Urinary bladder (tissue), 4 donors: ENCODE data around the gene SLC9A8. TPM values are rescaled to one million over a fixed set of nuclear protein-coding genes. Genes with fewer than 3 reads are reported as not detected.

Source experiments
- DNase-seq: peaks from one replicate; pipeline ENCODE4 v3.0.0-alpha.2; 2015; ENCODE audit errors: extremely low spot score
- H3K27ac ChIP-seq: one replicate; pipeline ENCODE4 v1.5.1; 2013; ENCODE audit warnings: low read depth, mild to moderate bottlenecking, moderate library complexity
- H3K36me3 ChIP-seq: one replicate; pipeline ENCODE4 v1.6.1; 2013; ENCODE audit warnings: mild to moderate bottlenecking, moderate library complexity; ENCODE audit not compliant: insufficient read depth
- H3K4me1 ChIP-seq: one replicate; pipeline ENCODE4 v1.6.1; 2013; ENCODE audit warnings: mild to moderate bottlenecking, moderate library complexity; ENCODE audit not compliant: insufficient read depth
- H3K4me3 ChIP-seq: one replicate; pipeline ENCODE4 v1.5.1; 2013; ENCODE audit warnings: low read depth, low read length
- WGBS: extraction: QIAGEN DNeasy Blood & Tissue Kit; methylation state at CpG from one replicate; pipeline ENCODE4 v1.1.7; 2013; 5-methylcytosine and 5-hydroxymethylcytosine counted together
- polyA plus RNA-seq: library from polyadenylated mRNA; stranded (reverse); fragments of 200-250 nt; gene quantifications from one replicate; pipeline ENCODE4 v1.2.3, GENCODE V29; 2013
- total RNA-seq: library from RNA; depleted of rRNA; stranded (reverse); fragments of >200 nt; gene quantifications from one replicate; pipeline ENCODE4 v1.2.3, GENCODE V29; 2014
- donor health status: healthy with polysubstance abuse.
- donor health status: healthy.

SLC9A8 gene
- total and polyA plus RNA-seq, 2 donors, result 7.6 to 9.7 TPM

DNA sequence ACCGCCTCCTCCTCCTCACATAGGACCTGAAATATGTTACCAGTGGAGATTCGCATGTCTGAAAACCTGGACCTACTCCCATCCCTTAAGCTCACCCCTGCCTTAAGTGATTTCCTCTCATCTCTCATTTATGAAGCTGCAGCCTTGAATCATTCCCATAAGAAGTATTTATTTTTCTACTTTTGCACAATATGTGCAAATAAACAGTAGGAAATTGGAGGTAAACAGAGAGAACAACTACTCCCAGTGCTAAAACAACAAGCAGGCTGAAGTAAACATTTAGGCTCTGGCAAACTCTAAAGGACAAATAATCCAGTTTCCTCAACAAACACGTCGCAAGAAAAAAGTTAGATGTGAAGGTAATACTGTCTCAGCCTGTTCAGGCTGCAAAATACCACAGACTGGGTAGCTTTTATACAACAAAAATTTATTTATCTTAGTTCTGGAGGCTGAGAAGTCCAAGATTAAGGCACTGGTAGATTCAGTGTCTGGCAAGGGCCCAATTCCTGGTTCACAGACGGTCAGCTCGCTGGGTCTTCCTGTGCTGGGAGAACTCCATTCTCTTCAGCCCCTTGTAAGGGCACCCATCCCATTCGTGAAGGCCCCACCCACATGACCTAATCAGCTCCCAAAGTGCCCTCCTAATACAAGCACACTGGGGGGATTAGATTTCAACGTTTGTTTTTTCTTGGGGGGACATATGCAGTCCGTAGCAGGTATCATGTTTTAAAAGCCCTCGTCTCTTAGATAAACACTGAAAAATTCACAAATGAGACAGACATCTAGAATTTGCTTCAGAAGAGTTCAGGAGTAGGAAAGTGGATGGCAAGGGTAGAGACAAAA, 87.1 kb downstream of the SLC9A8 start:
- 43% methylated on average over 10 of the region's 10 CpGs for WGBS
- H3K27ac ChIP-seq, result no peak overlapping the region
- no peak for DNase-seq
- peaks cover 3% of the 10 kb centered on the region for H3K36me3 ChIP-seq
- no peaks in the 10 kb centered on the region for H3K4me1 ChIP-seq
- H3K4me3 ChIP-seq, result no peak overlapping the region

DNA sequence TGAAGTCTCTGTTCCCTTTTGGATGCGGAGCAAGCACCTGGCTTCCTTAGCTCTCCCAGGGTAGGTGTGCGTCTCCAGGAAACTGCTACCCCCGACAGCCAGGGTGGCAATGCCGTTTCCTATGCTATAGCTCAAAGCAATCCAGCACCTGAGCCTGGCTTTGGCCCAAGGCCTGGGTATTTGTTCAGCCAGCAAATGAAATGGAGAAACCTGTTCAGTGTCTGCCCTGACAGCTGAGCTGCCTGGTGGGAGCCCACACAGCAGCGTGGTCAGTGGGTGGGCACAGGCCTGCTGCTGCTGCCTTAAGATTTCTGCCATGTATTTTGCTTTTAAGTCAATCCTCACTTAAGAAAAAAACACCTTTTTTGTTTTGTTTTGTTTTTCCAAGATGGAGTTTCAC, 89.0 kb downstream of the SLC9A8 start:
- H3K4me3 ChIP-seq, result no peak overlapping the region
- no peak for DNase-seq
- WGBS, result 88% methylated on average over 5 of the region's 5 CpGs
- H3K4me1 ChIP-seq, result no peaks in the 10 kb centered on the region
- H3K36me3 ChIP-seq, result peaks cover 6% of the 10 kb centered on the region
- no peak overlapping the region for H3K27ac ChIP-seq

DNA sequence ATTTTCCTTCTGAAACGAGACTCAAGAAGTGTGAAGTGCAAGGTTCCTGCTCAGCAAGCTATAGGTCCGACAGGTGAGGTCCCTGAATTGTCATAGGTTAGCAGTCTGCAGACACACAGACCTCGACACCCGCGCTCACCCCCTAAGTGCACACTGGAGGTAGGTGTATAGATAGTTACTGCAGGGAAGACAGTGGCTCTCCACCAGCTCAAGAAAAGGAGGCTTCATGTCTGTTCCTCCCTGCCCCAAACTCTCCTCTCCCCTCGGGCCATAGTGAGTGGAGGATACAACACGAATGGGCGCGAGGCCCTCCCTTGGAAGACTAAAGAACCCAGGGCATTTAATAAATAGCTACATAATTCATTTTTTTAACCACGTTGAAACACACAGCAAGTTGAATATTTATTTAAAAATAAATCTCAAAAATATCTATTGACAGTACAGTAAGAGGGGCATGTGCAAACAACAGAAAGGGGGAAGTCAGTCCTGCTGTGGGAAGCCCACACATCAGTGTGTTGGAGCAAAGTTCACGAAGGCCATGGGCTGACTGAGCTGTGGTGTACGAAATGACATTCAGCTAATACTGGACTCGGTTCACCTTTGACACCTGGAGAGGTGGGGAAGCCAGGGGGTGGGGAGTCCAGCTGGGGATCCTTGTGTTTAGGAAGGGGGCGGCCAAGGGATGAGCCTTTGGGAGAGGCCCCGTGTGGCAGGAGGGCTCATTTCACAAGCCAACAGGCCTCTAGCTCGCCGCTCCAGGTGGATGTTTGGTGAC, 92.0 kb downstream of the SLC9A8 start:
- peaks cover 6% of the 10 kb centered on the region for H3K36me3 ChIP-seq
- H3K4me3 ChIP-seq, result no peak overlapping the region
- no peak overlapping the region for H3K27ac ChIP-seq
- DNase-seq, result no peak
- WGBS, result 92% methylated on average over 17 of the region's 17 CpGs
- H3K4me1 ChIP-seq, result no peaks in the 10 kb centered on the region

DNA sequence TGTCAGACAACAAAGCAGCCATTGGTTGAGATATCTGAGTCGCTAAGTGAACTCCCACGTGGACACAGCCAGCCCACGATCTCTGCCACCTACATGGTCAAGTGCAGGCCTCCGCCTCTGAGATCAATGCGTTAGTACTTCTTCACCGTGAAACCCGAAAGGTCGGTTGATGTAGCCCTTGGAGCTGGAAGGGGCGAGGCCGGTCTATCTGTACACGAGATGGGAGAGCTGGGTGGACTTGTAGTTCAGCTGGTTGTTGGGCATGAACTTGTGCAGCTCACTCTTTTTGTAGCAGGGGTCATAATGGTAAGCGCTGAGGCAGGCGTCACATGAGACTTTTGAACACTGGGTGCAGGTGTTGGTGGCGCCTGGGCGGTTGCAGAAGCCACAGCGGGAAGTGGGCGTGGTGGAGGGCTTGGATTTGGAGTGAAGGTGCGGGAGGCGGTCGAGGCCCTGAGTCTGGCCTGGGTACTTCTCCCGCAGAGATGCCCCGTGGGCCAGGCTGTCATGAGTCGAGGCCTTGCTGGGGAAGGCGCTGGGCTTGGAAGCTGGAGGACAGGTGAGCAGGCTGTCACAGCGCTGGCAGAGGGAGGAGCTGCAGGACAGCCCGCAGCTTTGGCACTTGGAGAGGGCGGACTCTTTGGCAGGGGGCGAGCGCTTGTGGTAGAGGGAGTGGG, 92.9 kb downstream of the SLC9A8 start:
- Histone ChIP-seq H3K4me1 (no peaks in the 10 kb centered on the region), H3K36me3 (peaks cover 6% of the 10 kb centered on the region), H3K4me3 (no peak overlapping the region), H3K27ac (no peak overlapping the region)
- no peak for DNase-seq
- 95% methylated on average over 29 of the region's 29 CpGs for WGBS

DNA sequence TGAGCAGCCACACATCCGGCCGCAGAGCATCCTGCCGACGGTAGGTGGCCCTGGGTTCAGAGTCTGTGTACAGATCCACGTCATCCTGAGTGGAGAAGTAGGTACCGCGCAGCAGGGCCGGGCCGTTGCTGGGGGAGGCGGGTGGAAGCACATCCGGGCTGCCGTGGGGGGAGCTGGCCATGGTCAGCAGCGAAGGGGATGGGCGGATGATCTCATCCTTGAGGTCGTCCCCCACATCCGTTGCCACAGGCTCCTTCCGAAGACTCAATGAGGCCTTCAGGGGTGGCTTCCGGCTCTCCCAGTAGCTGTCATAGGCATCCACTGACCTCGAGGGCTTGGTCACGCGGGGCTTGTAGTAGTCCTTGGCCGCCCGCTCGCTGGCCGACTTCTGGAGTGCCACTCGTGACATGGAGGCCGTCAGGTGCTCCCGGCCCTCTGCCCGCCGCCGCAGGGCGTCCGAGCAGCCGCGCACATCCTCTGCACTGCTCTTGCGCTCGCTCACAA, 93.5 kb downstream of the SLC9A8 start:
- H3K4me1 ChIP-seq, result no peaks in the 10 kb centered on the region
- H3K36me3 ChIP-seq, result peaks cover 6% of the 10 kb centered on the region

DNA sequence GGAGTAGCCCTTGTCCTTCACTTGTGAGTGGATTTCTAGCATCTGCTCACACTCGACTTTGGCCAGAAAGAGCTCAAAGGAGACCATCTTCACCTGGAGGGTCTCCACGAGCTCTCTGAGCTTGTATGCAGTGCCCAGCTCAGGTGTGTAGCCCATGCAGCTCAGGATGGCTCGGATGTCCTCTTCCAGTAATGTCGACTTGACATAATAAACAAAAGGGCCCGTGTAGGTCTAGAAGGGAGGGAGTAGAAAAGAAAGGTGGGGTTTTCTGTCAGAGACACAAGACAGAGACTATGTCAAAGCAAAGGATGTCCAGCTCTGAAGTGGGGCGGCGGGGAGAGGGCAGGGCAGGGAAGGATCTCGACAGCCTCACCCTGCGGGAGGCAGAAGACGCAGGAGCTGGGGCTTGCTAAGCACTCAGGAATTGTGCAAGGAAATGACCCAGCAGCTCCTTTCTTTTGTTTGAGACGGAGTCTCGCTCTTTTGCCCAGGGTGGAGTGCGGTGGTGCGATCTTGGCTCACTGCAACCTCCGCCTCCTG, 94.1 kb downstream of the SLC9A8 start:
- Histone ChIP-seq H3K27ac (no peak overlapping the region), H3K36me3 (peaks cover 6% of the 10 kb centered on the region), H3K4me3 (no peak overlapping the region), H3K4me1 (no peaks in the 10 kb centered on the region)
- 93% methylated on average over 15 of the region's 15 CpGs for WGBS
- DNase-seq, result no peak

More for the DNA sequence above, 93.5 kb downstream of the SLC9A8 start:
- Histone ChIP-seq H3K27ac (no peak overlapping the region), H3K4me3 (no peak overlapping the region)
- 92% methylated on average over 37 of the region's 37 CpGs for WGBS
- DNase-seq, result no peak

DNA sequence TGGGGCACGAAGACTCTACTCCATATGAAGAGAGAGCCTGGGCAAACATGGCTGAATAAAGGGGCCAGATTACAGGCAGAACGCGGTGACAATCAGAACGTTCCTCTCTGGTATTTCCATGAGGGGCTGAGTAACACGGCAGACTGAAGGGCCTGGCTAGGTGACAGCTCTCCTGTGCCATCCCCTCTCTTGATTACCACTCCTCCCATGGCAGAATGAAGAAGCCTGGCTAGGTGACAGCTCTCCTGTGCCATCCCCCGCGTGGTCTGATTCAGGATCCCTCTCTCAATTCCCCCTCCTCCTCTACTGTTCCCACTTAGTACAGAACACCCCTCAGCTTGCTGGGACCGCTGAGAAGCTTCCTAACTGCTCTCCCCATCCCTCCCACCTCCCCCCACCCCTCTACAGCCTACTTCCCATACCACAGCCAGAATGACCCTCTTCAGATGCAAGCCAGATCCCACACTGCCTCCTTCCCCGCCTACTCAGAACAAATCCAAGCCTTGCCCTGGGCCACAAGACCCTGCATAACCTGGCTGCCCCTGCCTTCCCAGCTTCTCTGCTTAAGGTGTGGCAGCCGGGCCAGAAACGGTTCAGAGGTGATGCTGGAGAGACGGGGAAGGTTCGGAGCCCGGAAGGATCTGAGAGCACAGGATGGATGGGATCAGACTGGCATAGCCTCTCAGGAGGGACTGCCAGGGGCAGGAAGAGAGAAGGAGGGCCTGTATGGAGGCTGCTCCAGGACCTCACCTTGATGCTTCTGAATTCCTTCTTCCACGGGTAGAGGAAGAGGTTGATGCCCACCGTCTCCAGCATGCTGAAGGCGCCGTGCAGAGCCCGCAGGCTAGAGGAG, 95.0 kb downstream of the SLC9A8 start:
- DNase-seq, result no peak
- H3K4me1 ChIP-seq, result no peaks in the 10 kb centered on the region
- WGBS, result 94% methylated on average over 19 of the region's 19 CpGs
- peaks cover 6% of the 10 kb centered on the region for H3K36me3 ChIP-seq
- no peak overlapping the region for H3K4me3 ChIP-seq
- H3K27ac ChIP-seq, result no peak overlapping the region

DNA sequence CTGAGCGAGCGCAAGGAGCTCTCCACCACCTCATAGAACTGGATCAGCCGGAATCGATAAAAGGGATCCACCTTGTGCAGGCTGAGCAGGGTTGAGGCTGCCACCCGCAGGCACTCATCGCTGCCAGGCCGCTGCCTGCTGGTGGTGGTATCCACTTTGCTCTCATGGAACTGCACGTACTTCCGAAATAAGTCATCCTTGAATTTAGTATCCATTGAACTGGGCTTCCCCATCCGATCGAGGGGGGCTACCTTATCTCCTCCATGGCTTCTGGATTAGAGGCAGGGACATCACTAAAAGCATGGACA, 95.6 kb downstream of the SLC9A8 start:
- Histone ChIP-seq H3K4me1 (no peaks in the 10 kb centered on the region), H3K4me3 (no peak overlapping the region), H3K36me3 (peaks cover 6% of the 10 kb centered on the region), H3K27ac (no peak overlapping the region)
- no peak for DNase-seq
- WGBS, result 95% methylated on average over 11 of the region's 11 CpGs

DNA sequence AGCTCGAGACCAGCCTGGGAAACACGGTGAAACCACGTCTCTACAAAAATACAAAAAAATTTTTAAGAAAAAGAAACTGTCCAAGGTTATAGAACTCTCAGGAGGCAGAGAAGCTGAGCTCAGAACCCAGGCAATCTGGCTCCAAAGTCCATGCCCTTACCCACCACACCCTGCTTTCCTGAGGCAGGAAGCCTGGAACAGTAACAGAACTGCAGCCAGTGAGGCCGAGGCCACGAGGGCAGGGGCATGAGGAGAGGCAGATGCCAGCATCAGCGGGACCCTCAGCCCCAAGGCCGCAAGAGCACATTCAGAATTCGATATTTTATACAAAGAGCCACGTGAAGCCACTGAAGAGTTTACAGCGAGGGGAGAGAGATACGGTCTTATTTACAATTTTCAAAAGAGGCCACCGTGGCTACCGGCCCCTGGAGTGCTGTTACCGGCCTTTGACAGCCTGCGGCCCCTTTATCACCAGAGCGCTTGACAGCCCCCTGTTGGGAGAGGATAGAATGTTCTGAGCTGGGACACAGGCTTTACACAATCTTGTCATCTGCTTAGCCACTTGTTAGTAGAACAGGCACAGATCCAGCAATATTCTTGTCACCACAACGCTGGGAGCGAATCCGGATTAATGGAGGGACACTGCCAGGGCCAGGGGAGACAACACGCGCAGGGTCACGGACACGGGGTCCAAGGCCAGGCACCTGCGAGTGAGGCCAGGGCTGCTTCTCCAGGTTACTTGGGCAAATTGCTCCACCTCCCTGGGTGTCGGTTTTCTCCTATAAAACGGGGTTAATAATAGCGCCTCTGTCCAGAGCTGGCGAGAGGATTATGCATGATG, 97.1 kb downstream of the SLC9A8 start:
- Histone ChIP-seq H3K27ac (no peak overlapping the region), H3K4me1 (no peaks in the 10 kb centered on the region), H3K36me3 (peaks cover 3% of the 10 kb centered on the region), H3K4me3 (no peak overlapping the region)
- DNase-seq, result no peak
- 73% methylated on average over 28 of the region's 28 CpGs for WGBS

DNA sequence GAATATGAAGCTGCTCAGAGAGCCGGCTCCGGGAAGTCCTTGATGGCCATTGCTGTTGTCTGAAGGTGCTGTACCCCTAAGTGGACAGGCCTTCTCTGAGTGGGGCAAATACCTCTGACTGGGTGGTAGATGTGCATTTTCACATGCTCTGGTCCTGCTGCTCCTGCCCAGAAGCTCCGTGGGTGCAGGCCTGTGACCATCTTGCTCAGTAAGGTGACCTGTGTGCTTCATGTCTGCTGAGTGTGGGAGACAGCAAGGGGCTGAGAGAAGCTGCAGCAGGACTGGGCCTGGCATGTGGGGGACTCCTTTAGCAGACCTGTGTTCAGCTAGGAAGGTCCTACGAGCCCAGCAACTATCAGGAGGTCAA, 97.7 kb downstream of the SLC9A8 start:
- DNase-seq, result no peak
- WGBS, result 70% methylated on average over 4 of the region's 4 CpGs
- no peak overlapping the region for H3K4me3 ChIP-seq
- peaks cover 3% of the 10 kb centered on the region for H3K36me3 ChIP-seq
- H3K4me1 ChIP-seq, result no peaks in the 10 kb centered on the region
- H3K27ac ChIP-seq, result no peak overlapping the region

DNA sequence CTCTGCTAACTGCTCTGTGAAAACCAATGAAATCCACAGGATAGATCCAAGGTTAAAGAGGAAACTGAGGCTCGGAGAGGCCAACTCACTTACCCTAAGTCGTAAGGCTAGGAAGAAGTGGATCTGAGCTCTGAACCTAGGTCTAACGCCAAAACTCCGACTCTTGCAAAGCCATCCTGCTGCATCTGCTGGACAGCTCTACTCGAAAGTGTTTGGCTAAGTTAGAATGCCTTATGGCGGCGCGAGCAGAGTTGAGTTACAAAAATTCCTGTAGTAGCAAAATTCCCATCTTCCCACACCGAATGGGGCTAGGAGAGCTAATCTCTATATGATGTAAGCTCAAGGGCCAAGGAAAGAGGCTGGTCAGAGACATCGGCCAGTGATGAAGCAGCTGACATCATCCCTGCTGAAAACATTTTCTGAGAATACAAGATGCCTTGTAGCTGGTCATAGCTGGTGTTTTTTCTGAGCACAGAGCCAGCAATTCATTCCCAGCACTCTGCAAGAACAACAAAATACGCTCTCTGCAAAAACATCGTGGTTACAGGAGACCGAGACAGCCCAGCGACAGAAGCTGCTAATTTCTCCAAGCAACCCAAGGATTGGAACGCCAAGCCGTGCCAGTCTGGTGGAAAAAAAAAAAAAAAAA, 100.9 kb downstream of the SLC9A8 start:
- H3K27ac ChIP-seq, result no peak overlapping the region
- no peak overlapping the region for H3K4me3 ChIP-seq
- 84% methylated on average over 16 of the region's 16 CpGs for WGBS
- no peaks in the 10 kb centered on the region for H3K4me1 ChIP-seq
- DNase-seq, result no peak
- no peaks in the 10 kb centered on the region for H3K36me3 ChIP-seq
